ENCODE data around the gene KIF5C.

KIF5C gene

DNA sequence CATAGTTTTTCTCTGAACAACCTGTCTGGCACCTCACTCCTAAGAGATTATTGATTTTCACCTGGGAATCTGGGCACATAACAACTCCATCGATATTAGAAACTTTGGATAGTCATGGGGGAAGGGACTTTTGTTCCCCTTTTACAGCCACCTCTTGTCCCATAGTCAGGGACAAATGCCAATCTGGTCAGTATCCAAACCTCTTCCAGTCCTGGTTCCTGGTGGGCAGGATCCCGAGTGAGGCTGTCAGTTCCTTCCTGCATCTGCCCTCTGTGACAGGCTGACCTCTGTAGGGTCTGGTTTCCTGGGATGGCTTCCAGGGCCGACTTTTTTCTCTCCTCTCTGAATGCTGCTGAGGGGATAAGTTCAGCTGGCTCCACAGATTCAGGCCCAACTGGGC, 11.0 kb downstream of the KIF5C start:
- H3K27ac ChIP-seq: no peak overlapping the region
- TF ChIP-seq ZFX (IDR thresholded peaks at IDR 0.05; ENCODE audit: borderline replicate concordance): no peak
- TF ChIP-seq, protein P1, sequence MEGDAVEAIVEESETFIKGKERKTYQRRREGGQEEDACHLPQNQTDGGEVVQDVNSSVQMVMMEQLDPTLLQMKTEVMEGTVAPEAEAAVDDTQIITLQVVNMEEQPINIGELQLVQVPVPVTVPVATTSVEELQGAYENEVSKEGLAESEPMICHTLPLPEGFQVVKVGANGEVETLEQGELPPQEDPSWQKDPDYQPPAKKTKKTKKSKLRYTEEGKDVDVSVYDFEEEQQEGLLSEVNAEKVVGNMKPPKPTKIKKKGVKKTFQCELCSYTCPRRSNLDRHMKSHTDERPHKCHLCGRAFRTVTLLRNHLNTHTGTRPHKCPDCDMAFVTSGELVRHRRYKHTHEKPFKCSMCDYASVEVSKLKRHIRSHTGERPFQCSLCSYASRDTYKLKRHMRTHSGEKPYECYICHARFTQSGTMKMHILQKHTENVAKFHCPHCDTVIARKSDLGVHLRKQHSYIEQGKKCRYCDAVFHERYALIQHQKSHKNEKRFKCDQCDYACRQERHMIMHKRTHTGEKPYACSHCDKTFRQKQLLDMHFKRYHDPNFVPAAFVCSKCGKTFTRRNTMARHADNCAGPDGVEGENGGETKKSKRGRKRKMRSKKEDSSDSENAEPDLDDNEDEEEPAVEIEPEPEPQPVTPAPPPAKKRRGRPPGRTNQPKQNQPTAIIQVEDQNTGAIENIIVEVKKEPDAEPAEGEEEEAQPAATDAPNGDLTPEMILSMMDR (IDR thresholded peaks at IDR 0.05): no peak

- no peak for TF ChIP-seq ZFX (IDR thresholded peaks at IDR 0.05; ENCODE audit: borderline replicate concordance)
- TF ChIP-seq, protein P1 (IDR thresholded peaks at IDR 0.05): no peak
- no peak overlapping the region for H3K27ac ChIP-seq
Measured at GRCh38 chr2:148887350-148888002, 12.4 kb downstream of the KIF5C start.

DNA sequence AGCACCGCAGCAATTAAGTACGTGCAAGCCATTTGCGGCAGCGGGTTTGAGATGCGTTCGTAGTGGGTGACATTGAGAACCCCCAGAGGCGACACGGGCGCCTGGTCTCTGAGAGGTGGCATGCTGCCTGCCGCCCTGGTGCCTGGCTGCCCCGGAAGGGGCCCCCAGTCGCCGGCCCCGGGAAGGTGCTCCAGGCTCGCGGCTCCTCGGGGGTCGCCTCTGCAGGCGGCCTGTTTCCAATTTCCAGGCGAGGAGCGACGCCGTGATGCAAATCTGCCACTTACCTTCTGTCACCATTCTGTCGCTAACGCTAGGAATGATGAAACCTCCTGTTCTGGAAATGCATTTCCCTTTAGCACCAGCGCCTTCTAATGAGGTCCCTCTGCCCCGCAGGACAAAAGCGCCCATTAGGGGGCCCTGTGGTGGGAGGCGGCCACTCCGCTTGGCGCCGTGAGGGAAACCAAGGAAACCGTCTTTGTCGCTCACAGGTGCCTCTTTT, 13.0 kb downstream of the KIF5C start:
- TF ChIP-seq, protein P1 (IDR thresholded peaks at IDR 0.05): no peak
- no peak for TF ChIP-seq ZFX (IDR thresholded peaks at IDR 0.05; ENCODE audit: borderline replicate concordance)

DNA sequence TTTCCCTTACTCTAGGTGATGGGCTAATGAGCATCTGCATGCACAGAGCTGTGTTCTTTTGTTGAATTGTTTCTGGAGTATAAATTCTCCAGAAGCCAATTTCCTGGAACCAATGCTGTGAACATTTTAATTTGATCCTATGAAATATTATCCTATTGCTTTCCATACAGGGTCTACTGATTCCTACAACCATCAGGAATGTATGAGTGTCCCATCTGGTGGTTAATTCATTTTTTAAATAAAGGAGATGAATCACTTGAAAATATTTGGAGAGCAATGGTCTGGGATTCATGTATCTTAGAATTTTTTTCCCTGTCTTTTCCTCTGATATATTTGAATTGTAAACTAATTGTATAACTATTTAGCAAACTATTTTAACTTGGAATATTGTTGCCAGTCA, 14.0 kb downstream of the KIF5C start:
- TF ChIP-seq ZFX (IDR thresholded peaks at IDR 0.05; ENCODE audit: borderline replicate concordance): no peak
- TF ChIP-seq, protein P1 (IDR thresholded peaks at IDR 0.05): no peak
- no peak overlapping the region for H3K27ac ChIP-seq

More for the DNA sequence above, 13.0 kb downstream of the KIF5C start:
- no peak overlapping the region for H3K27ac ChIP-seq

DNA sequence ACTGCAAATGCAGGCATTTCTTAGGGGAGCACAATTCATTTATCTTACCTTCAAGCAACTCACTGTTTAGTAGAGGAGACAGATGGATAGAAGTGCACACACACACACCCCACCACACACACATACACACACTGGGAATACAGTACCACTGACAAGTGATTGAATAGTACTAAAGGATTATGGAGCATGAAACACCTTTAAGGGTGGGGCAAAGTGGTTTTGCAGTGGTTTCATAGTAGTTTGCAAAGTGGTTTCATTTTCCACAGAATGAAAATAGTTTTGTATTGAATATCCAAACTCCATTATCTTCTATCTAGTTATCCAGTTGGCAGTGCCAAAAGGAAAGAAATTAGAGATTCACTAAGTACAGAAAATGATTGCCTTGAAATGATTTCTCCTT, 18.9 kb downstream of the KIF5C start:
- no peak for TF ChIP-seq ZFX (IDR thresholded peaks at IDR 0.05; ENCODE audit: borderline replicate concordance)
- TF ChIP-seq, protein P1 (IDR thresholded peaks at IDR 0.05): no peak
- H3K27ac ChIP-seq: no peak overlapping the region

- TF ChIP-seq, protein P1 (IDR thresholded peaks at IDR 0.05): no peak
- no peak for TF ChIP-seq ZFX (IDR thresholded peaks at IDR 0.05; ENCODE audit: borderline replicate concordance)
Measured at GRCh38 chr2:148896136-148896535, 21.1 kb downstream of the KIF5C start.

GRCh38 chr2:148899638-148900318, 24.8 kb downstream of the KIF5C start:
- TF ChIP-seq ZFX (IDR thresholded peaks at IDR 0.05; ENCODE audit: borderline replicate concordance): no peak
- TF ChIP-seq, protein P1 (IDR thresholded peaks at IDR 0.05): no peak
- H3K27ac ChIP-seq: no peak overlapping the region

More at GRCh38 chr2:148896136-148896535, 21.1 kb downstream of the KIF5C start:
- no peak overlapping the region for H3K27ac ChIP-seq
